ENCODE measurements around the gene DLST. TPM values are rescaled to one million over a fixed set of nuclear protein-coding genes. Genes with fewer than 3 reads are reported as not detected.

DLST gene
- 37.4 and 42.5 TPM in 2 replicates for total RNA-seq

GRCh38 chr14:74881431-74882102 is at the start of gene DLST:
Gene DLST, plus strand, starts transcription at chr14:74881916. Its CDS starts 38 bp downstream, at chr14:74881954.

DNA sequence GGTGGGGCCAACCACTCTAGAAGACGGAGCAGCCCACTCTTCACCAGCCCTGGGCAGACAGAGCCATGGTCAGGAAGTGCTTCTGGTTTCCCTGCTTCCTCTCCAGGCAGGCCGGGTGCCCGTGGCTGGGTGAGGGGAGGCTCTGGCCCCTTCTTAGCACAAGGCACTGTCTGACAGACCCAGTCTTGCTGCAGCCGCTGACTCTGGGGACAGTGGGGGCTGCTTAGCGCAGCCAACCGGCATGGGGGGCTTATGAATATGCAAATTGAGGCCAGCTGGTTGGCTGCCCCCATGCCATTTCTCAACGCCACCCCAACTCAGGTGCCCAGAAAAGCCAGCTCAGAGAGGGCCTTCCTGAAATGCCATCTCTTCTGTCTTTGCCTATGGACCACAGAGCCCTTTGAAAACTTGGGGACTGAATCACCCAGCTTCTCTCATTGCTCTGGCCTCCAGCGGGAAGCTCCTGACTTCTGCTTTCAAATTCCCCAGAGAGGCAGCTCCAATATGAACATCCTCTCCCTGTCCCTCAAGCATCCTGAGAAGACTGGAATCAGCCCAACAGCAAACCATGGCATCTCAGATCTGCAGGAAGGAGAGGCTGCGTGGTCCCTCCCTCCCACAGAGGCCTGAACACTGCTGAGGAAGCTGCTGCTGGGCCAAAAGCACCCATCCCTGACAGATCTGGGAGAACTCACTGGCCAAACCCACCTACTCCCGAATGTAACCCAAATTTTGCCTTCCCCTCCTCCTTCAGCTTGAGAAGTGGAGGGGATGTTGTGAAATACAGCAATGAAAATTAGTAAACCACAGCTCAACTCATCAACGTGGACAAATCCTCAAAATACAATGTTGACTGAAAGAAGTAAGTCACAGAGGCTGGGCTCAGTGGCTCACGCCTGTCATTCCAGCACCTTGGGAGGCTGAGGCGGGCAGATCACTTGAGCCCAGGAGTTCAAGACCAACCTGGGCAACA is 5.5 kb upstream of the DLST start, which contains the start of gene PROX2:
TSS of gene PROX2 (minus strand) at position 205 of the 973 bp plus-strand sequence. CDS start 12,311 bp downstream, outside the sequence.

GRCh38 chr14:74922752-74923401 is 41.2 kb downstream of the DLST start, which contains the start of gene RPS6KL1:
Gene RPS6KL1, minus strand, starts transcription at chr14:74923260. Its CDS starts 1,719 bp downstream, at chr14:74921541.

Other genes starting within 250 kb of the DLST start
- gene AREL1, start 168.8 kb upstream of the DLST start, total RNA-seq: 20.2 and 21.5 TPM in 2 replicates
- gene FCF1, start 168.8 kb upstream of the DLST start, total RNA-seq: 11.4 and 19.6 TPM in 2 replicates
- 18.4 and 24.1 TPM in 2 replicates for gene YLPM1, start 118.6 kb upstream of the DLST start, total RNA-seq
- not detected in 2 replicates for gene PROX2, start 5.8 kb upstream of the DLST start, total RNA-seq
- 4.3 and 6.6 TPM in 2 replicates for gene RPS6KL1, start 41.3 kb downstream of the DLST start, total RNA-seq
- 5.7 and 8.6 TPM in 2 replicates for gene PGF, start 73.7 kb downstream of the DLST start, total RNA-seq
- gene EIF2B2, start 121.0 kb downstream of the DLST start, total RNA-seq: 32.8 and 65.1 TPM in 2 replicates
- gene MLH3, start 169.6 kb downstream of the DLST start, total RNA-seq: 15.0 and 21.7 TPM in 2 replicates
- 2.9 and 3.3 TPM in 2 replicates for gene ACYP1, start 182.1 kb downstream of the DLST start, total RNA-seq
- 0.17 and 0.33 TPM in 2 replicates for gene ZC2HC1C, start 187.7 kb downstream of the DLST start, total RNA-seq
- gene NEK9, start 245.1 kb downstream of the DLST start, total RNA-seq: 23.2 and 32.7 TPM in 2 replicates